C4-2B (cell line): ENCODE results near the gene CSNK1A1.
"Not testable (repeated sequence)": the region's sequence is repeated elsewhere in the genome, so short reads cannot be mapped to it uniquely, and the experiment has no call there.

Source experiments
- H3K27ac ChIP-seq: fragments of 450-650 bp; 2 replicates; pipeline ENCODE4 v1.5.1; 2017
- CTCF ChIP-seq: fragments of 450-650 bp; conservative IDR thresholded peaks from 2 replicates; pipeline ENCODE4 v1.5.1; 2017; ENCODE audit warnings: mild to moderate bottlenecking
- ZFX ChIP-seq: fragments of 450-650 bp; IDR thresholded peaks from 2 replicates; pipeline ENCODE4 v1.6.1; 2017

CSNK1A1 gene

GRCh38 chr5:149544028-149544420 is 7.2 kb downstream of the CSNK1A1 start:
- no peak for TF ChIP-seq ZFX
- no peak for TF ChIP-seq CTCF
- no peak overlapping the region for H3K27ac ChIP-seq

- TF ChIP-seq CTCF = no peak
- TF ChIP-seq ZFX = no peak
- H3K27ac ChIP-seq = no peak overlapping the region
These were observed 7.7 kb downstream of the CSNK1A1 start for GRCh38 chr5:149543361-149544027.

- no peak overlapping the region for H3K27ac ChIP-seq
- no peak for TF ChIP-seq ZFX
- TF ChIP-seq CTCF = no peak
These were observed 9.3 kb downstream of the CSNK1A1 start for GRCh38 chr5:149541893-149542292.

- no peak for TF ChIP-seq ZFX
- TF ChIP-seq CTCF = no peak
- no peak overlapping the region for H3K27ac ChIP-seq
These were observed 11.2 kb downstream of the CSNK1A1 start for GRCh38 chr5:149540089-149540488.

- no peak overlapping the region for H3K27ac ChIP-seq
- TF ChIP-seq ZFX (no peak), CTCF (no peak)
These were observed 13.8 kb downstream of the CSNK1A1 start for GRCh38 chr5:149537374-149537975.

- H3K27ac ChIP-seq = not testable (repeated sequence)
These were observed 15.5 kb downstream of the CSNK1A1 start for GRCh38 chr5:149535787-149536186.

- H3K27ac ChIP-seq = no peak overlapping the region
- TF ChIP-seq ZFX = no peak
- TF ChIP-seq CTCF = no peak
These were observed 18.8 kb downstream of the CSNK1A1 start for GRCh38 chr5:149532413-149532812.

- no peak overlapping the region for H3K27ac ChIP-seq
- no peak for TF ChIP-seq CTCF
- no peak for TF ChIP-seq ZFX
These were observed 21.8 kb downstream of the CSNK1A1 start for GRCh38 chr5:149529463-149529862.
